HEK293 (cell line): ENCODE data around the gene CACNA2D1.

Source experiments
- EGR2 ChIP-seq: fragments of 450-650 bp; formaldehyde crosslinking; IDR thresholded peaks from 2 replicates; pipeline ENCODE4 v1.5.1; 2016; ENCODE audit warnings: low read depth, missing biosample characterization, missing genetic modification characterization
- HOXA7 ChIP-seq: sonication (generic); formaldehyde crosslinking; IDR thresholded peaks from 2 replicates; pipeline ENCODE4 v1.8.1; 2022; ENCODE audit warnings: missing genetic modification reagents, borderline replicate concordance
- REST ChIP-seq: fragments of 450-650 bp; formaldehyde crosslinking; IDR thresholded peaks from 2 replicates; pipeline ENCODE4 v1.5.1; 2016; ENCODE audit warnings: missing biosample characterization, missing genetic modification characterization
- ZBTB1 ChIP-seq: fragments of 450-650 bp; formaldehyde crosslinking; IDR thresholded peaks from 2 replicates; pipeline ENCODE4 v1.5.1; 2016; ENCODE audit warnings: missing biosample characterization, missing genetic modification characterization
- ZFHX2 ChIP-seq: fragments of 450-650 bp; formaldehyde crosslinking; conservative IDR thresholded peaks from 2 replicates; pipeline ENCODE4 v1.5.1; 2016; ENCODE audit warnings: missing biosample characterization, missing genetic modification characterization
- ZNF114 ChIP-seq: fragments of 450-650 bp; formaldehyde crosslinking; IDR thresholded peaks from 2 replicates; pipeline ENCODE4 v1.5.0; 2017; ENCODE audit warnings: missing biosample characterization, missing genetic modification characterization
- ZNF140 ChIP-seq: fragments of 450-650 bp; formaldehyde crosslinking; IDR thresholded peaks from 2 replicates; pipeline ENCODE4 v1.5.1; 2016; ENCODE audit warnings: missing biosample characterization, missing genetic modification characterization
- ZNF629 ChIP-seq: fragments of 450-650 bp; formaldehyde crosslinking; IDR thresholded peaks from 2 replicates; pipeline ENCODE4 v1.5.1; 2017; ENCODE audit warnings: missing biosample characterization, missing genetic modification characterization

- TF ChIP-seq ZNF114 (tag by site-specific recombination), result no peak
- no peak for TF ChIP-seq REST (tag by site-specific recombination)
- no peak for TF ChIP-seq ZNF140 (tag by site-specific recombination)
- no peak for TF ChIP-seq EGR2 (tag by site-specific recombination)
- no peak for TF ChIP-seq ZFHX2 (tag by site-specific recombination)
- TF ChIP-seq ZBTB1 (tag by site-specific recombination), result no peak
- no peak for TF ChIP-seq ZNF629 (tag by site-specific recombination)
- no peak for TF ChIP-seq HOXA7 (CRISPR knock-in tag)
Observed at GRCh38 chr7:82258181-82258580, 185.4 kb downstream of the CACNA2D1 start.
